K562 (cell line): ENCODE results near the gene PROK2. TPM values are rescaled to one million over a fixed set of nuclear protein-coding genes. Genes with fewer than 3 reads are reported as not detected.

Experiments used
- ELK3 ChIP-seq: fragments of 450-650 bp; formaldehyde crosslinking; IDR thresholded peaks from 2 replicates; pipeline ENCODE4 v1.4.0; 2020; ENCODE audit warnings: mild to moderate bottlenecking
- ESRRA ChIP-seq: fragments of 450-650 bp; IDR thresholded peaks from 2 replicates; pipeline ENCODE4 v1.6.1; 2014; ENCODE audit warnings: low read depth, mild to moderate bottlenecking, moderate library complexity, borderline replicate concordance
- HINFP ChIP-seq: fragments of 450-650 bp; conservative IDR thresholded peaks from 2 replicates; pipeline ENCODE4 v1.6.1; 2016; ENCODE audit warnings: missing genetic modification characterization, low read depth, mild to moderate bottlenecking, control low read depth, missing compliant biosample characterization
- HMG20A ChIP-seq: fragments of 450-650 bp; formaldehyde crosslinking; conservative IDR thresholded peaks from 2 replicates; pipeline ENCODE4 v1.4.0; 2020; ENCODE audit warnings: mild to moderate bottlenecking, mixed read lengths
- MAFK ChIP-seq: IDR thresholded peaks from 2 replicates; pipeline ENCODE4 v1.6.1; 2011; ENCODE audit warnings: low read length, improper control_type of control experiment
- MECOM ChIP-seq: fragments of 250-450 bp; sonication (Bioruptor Pico); IDR thresholded peaks from 2 replicates; pipeline ENCODE4 v1.8.0; 2022; ENCODE audit warnings: inconsistent platforms
- PRMT5 ChIP-seq: sonication (generic); formaldehyde crosslinking; IDR thresholded peaks from 2 replicates; pipeline ENCODE4 v1.5.0; 2020; ENCODE audit warnings: missing genetic modification reagents
- RBBP5 ChIP-seq: fragments of 200-600 bp; sonication (generic); IDR thresholded peaks from 2 replicates; pipeline ENCODE4 v1.6.1; 2012; ENCODE audit warnings: borderline replicate concordance, mild to moderate bottlenecking, low read length, control low read depth, inconsistent platforms; ENCODE audit not compliant: insufficient read depth, poor library complexity, severe bottlenecking
- SIRT6 ChIP-seq: IDR thresholded peaks from one replicate; pipeline ENCODE4 v1.6.1; 2012; ENCODE audit warnings: low read depth, mild to moderate bottlenecking, control low read depth, inconsistent platforms, low read length, moderate library complexity
- XRCC5 ChIP-seq: fragments of 200-400 bp; formaldehyde crosslinking; IDR thresholded peaks from 2 replicates; pipeline ENCODE4 v1.6.1; 2017; ENCODE audit warnings: low read depth, mild to moderate bottlenecking, low read length
- YY1 ChIP-seq, 3 experiments: IDR thresholded peaks; 2 replicates each; pipeline ENCODE4 v1.6.1; 2011; ENCODE audit warnings: low read length in 2 of 3, mild to moderate bottlenecking in 2 of 3, moderate library complexity in 2 of 3, borderline replicate concordance in 1 of 3, control low read depth in 1 of 3, low read depth in 1 of 3; ENCODE audit not compliant: insufficient read depth in 3 of 3, insufficient replicate concordance in 2 of 3, control insufficient read depth in 1 of 3, insufficient read length in 1 of 3; ENCODE audit errors: extremely low read depth in 1 of 3
- ZNF695 ChIP-seq: fragments of 450-650 bp; formaldehyde crosslinking; IDR thresholded peaks from 2 replicates; pipeline ENCODE4 v1.4.0; 2020; ENCODE audit warnings: mild to moderate bottlenecking, moderate library complexity
- ZNF696 ChIP-seq: fragments of 250-450 bp; sonication (Bioruptor Pico); conservative IDR thresholded peaks from 2 replicates; pipeline ENCODE4 v1.4.0; 2020; ENCODE audit warnings: mild to moderate bottlenecking, moderate library complexity
- ZNF780A ChIP-seq: fragments of 250-450 bp; sonication (Bioruptor Pico); IDR thresholded peaks from 2 replicates; pipeline ENCODE4 v1.5.0; 2021; ENCODE audit warnings: mild to moderate bottlenecking
- polyA plus RNA-seq, 8 experiments: library from polyadenylated mRNA; depleted of rRNA in 4 of 8; stranded (reverse) in 5 of 8; unstranded in 3 of 8; fragments of >200 nt; fragmentation: Nextera tagmentation in 2 of 8; fragmentation: Illumina TruSeq in 1 of 8; extraction: Ambion mirVana in 2 of 8; extraction: Trizol in 1 of 8; gene quantifications; 2 replicates each; pipeline versions ENCODE4 v1.2.1 to v1.2.3, GENCODE V29; 2011 to 2014; ENCODE audit warnings: inconsistent platforms in 1 of 8, missing spikeins in 1 of 8
- total RNA-seq, 7 experiments: library from RNA; depleted of rRNA in 6 of 7; stranded (reverse); fragments of >200 nt in 6 of 7; fragmentation: Illumina TruSeq in 2 of 7; extraction: Trizol in 2 of 7; gene quantifications; 2 replicates each; pipeline versions ENCODE4 v1.2.1 to v1.2.3, GENCODE V29; 2011 to 2021; ENCODE audit warnings: low replicate concordance in 1 of 7
- TF ChIP-seq, protein P1 (sequence below), 2 experiments: fragments of 450-650 bp in 1 of 2; sonication (generic) in 1 of 2; formaldehyde crosslinking in 1 of 2; IDR thresholded peaks; 2 replicates each; pipeline versions ENCODE4 v1.7.1 to v1.9.0; 2016 to 2022; ENCODE audit warnings: inconsistent platforms in 1 of 2, mild to moderate bottlenecking in 1 of 2, missing genetic modification reagents in 1 of 2

PROK2 gene
- total and polyA plus RNA-seq, 9 of the 15 experiments (the other 6 are each of a cell fraction or from before 2014, with no cell fraction given), result 0.07 to 0.13 TPM; not detected in 7

GRCh38 chr3:71787851-71788405 lies 3.0 kb upstream of the PROK2 start (continued):
- TF ChIP-seq RBBP5 (no peak), YY1 (IDR thresholded peaks at IDR 0.05; ENCODE audit: borderline replicate concordance in 1 of 3, control insufficient read depth in 1 of 3, extremely low read depth in 1 of 3, insufficient read depth in 3 of 3, insufficient read length in 1 of 3, insufficient replicate concordance in 2 of 3, low read depth in 1 of 3, low read length in 2 of 3) (no peak), XRCC5 (no peak), ZNF696 (CRISPR knock-in tag) (no peak), PRMT5 (CRISPR knock-in tag) (no peak), SIRT6 (no peak), ZNF780A (CRISPR knock-in tag) (no peak), MECOM (peak; percentile 71), ZNF695 (CRISPR knock-in tag) (no peak), MAFK (no peak), HMG20A (CRISPR knock-in tag) (no peak), HINFP (tag) (no peak), ELK3 (CRISPR knock-in tag) (no peak), ESRRA (no peak)
- TF ChIP-seq, protein P1, sequence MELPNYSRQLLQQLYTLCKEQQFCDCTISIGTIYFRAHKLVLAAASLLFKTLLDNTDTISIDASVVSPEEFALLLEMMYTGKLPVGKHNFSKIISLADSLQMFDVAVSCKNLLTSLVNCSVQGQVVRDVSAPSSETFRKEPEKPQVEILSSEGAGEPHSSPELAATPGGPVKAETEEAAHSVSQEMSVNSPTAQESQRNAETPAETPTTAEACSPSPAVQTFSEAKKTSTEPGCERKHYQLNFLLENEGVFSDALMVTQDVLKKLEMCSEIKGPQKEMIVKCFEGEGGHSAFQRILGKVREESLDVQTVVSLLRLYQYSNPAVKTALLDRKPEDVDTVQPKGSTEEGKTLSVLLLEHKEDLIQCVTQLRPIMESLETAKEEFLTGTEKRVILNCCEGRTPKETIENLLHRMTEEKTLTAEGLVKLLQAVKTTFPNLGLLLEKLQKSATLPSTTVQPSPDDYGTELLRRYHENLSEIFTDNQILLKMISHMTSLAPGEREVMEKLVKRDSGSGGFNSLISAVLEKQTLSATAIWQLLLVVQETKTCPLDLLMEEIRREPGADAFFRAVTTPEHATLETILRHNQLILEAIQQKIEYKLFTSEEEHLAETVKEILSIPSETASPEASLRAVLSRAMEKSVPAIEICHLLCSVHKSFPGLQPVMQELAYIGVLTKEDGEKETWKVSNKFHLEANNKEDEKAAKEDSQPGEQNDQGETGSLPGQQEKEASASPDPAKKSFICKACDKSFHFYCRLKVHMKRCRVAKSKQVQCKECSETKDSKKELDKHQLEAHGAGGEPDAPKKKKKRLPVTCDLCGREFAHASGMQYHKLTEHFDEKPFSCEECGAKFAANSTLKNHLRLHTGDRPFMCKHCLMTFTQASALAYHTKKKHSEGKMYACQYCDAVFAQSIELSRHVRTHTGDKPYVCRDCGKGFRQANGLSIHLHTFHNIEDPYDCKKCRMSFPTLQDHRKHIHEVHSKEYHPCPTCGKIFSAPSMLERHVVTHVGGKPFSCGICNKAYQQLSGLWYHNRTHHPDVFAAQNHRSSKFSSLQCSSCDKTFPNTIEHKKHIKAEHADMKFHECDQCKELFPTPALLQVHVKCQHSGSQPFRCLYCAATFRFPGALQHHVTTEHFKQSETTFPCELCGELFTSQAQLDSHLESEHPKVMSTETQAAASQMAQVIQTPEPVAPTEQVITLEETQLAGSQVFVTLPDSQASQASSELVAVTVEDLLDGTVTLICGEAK (IDR thresholded peaks at IDR 0.05), result no peak
- TF ChIP-seq, protein P1 (CRISPR knock-in tag; IDR thresholded peaks at IDR 0.05), result no peak
